HEK293 (cell line): ENCODE data around the gene RNF126.

Experiments
- GLI4 ChIP-seq: fragments of 450-650 bp; formaldehyde crosslinking; IDR thresholded peaks from 2 replicates; pipeline ENCODE4 v1.5.1; 2016; ENCODE audit warnings: missing biosample characterization, missing genetic modification characterization
- KLF8 ChIP-seq: fragments of 450-650 bp; formaldehyde crosslinking; IDR thresholded peaks from 2 replicates; pipeline ENCODE4 v1.5.1; 2016; ENCODE audit warnings: missing biosample characterization, missing genetic modification characterization
- KLF9 ChIP-seq: fragments of 450-650 bp; formaldehyde crosslinking; IDR thresholded peaks from 2 replicates; pipeline ENCODE4 v1.5.1; 2016; ENCODE audit warnings: missing biosample characterization, missing genetic modification characterization, low read depth
- REPIN1 ChIP-seq: fragments of 450-650 bp; formaldehyde crosslinking; IDR thresholded peaks from 2 replicates; pipeline ENCODE4 v1.5.1; 2017; ENCODE audit warnings: missing biosample characterization, missing genetic modification characterization, low read depth
- WT1 ChIP-seq: fragments of 450-650 bp; formaldehyde crosslinking; IDR thresholded peaks from 2 replicates; pipeline ENCODE4 v1.5.1; 2016; ENCODE audit warnings: missing biosample characterization, missing genetic modification characterization
- ZBTB21 ChIP-seq: fragments of 450-650 bp; formaldehyde crosslinking; IDR thresholded peaks from 2 replicates; pipeline ENCODE4 v1.5.1; 2017; ENCODE audit warnings: missing biosample characterization, missing genetic modification characterization
- ZBTB48 ChIP-seq: fragments of 450-650 bp; formaldehyde crosslinking; IDR thresholded peaks from 2 replicates; pipeline ENCODE4 v1.5.1; 2016; ENCODE audit warnings: missing biosample characterization, missing genetic modification characterization
- ZBTB7A ChIP-seq: fragments of 450-650 bp; formaldehyde crosslinking; IDR thresholded peaks from 2 replicates; pipeline ENCODE4 v1.5.1; 2016; ENCODE audit warnings: low read depth, missing biosample characterization, missing genetic modification characterization
- ZFHX2 ChIP-seq: fragments of 450-650 bp; formaldehyde crosslinking; conservative IDR thresholded peaks from 2 replicates; pipeline ENCODE4 v1.5.1; 2016; ENCODE audit warnings: missing biosample characterization, missing genetic modification characterization
- ZIC2 ChIP-seq: fragments of 450-650 bp; formaldehyde crosslinking; IDR thresholded peaks from 2 replicates; pipeline ENCODE4 v1.5.1; 2016; ENCODE audit warnings: missing biosample characterization, missing genetic modification characterization
- ZNF2 ChIP-seq: fragments of 450-650 bp; formaldehyde crosslinking; IDR thresholded peaks from 2 replicates; pipeline ENCODE4 v1.5.1; 2016; ENCODE audit warnings: missing biosample characterization, missing genetic modification characterization
- ZNF239 ChIP-seq: fragments of 450-650 bp; formaldehyde crosslinking; IDR thresholded peaks from 2 replicates; pipeline ENCODE4 v1.5.1; 2016; ENCODE audit warnings: missing biosample characterization, missing genetic modification characterization
- ZNF266 ChIP-seq: fragments of 450-650 bp; formaldehyde crosslinking; IDR thresholded peaks from 2 replicates; pipeline ENCODE4 v1.5.1; 2016; ENCODE audit warnings: missing biosample characterization, missing genetic modification characterization, low read depth
- ZNF324 ChIP-seq: fragments of 450-650 bp; formaldehyde crosslinking; IDR thresholded peaks from 2 replicates; pipeline ENCODE4 v1.5.1; 2016; ENCODE audit warnings: missing biosample characterization, missing genetic modification characterization
- ZNF366 ChIP-seq: fragments of 450-650 bp; formaldehyde crosslinking; conservative IDR thresholded peaks from 2 replicates; pipeline ENCODE4 v1.5.1; 2016; ENCODE audit warnings: missing biosample characterization, missing genetic modification characterization
- ZNF37A ChIP-seq: fragments of 450-650 bp; IDR thresholded peaks from 2 replicates; pipeline ENCODE4 v1.5.1; 2018; ENCODE audit warnings: missing biosample characterization, missing genetic modification characterization
- ZNF596 ChIP-seq: fragments of 450-650 bp; IDR thresholded peaks from 2 replicates; pipeline ENCODE4 v1.5.0; 2018; ENCODE audit warnings: missing biosample characterization, mild to moderate bottlenecking, missing genetic modification characterization, moderate library complexity
- ZNF677 ChIP-seq: fragments of 450-650 bp; IDR thresholded peaks from 2 replicates; pipeline ENCODE4 v1.5.0; 2018; ENCODE audit warnings: missing biosample characterization, mild to moderate bottlenecking, missing genetic modification characterization, moderate library complexity
- ZNF692 ChIP-seq: fragments of 450-650 bp; formaldehyde crosslinking; IDR thresholded peaks from 2 replicates; pipeline ENCODE4 v1.5.1; 2016; ENCODE audit warnings: missing biosample characterization, missing genetic modification characterization
- ZNF701 ChIP-seq: fragments of 450-650 bp; formaldehyde crosslinking; IDR thresholded peaks from 2 replicates; pipeline ENCODE4 v1.5.1; 2016; ENCODE audit warnings: missing biosample characterization, missing genetic modification characterization
- TF ChIP-seq, protein P1 (sequence below): fragments of 450-650 bp; formaldehyde crosslinking; IDR thresholded peaks from 2 replicates; pipeline ENCODE4 v1.5.0; 2017; ENCODE audit warnings: missing biosample characterization, missing genetic modification characterization, borderline replicate concordance
- TF ChIP-seq, protein P2 (sequence below): fragments of 450-650 bp; formaldehyde crosslinking; IDR thresholded peaks from 2 replicates; pipeline ENCODE4 v1.5.1; 2017; ENCODE audit warnings: missing biosample characterization, missing genetic modification characterization
- TF ChIP-seq, protein P3 (sequence below): fragments of 450-650 bp; formaldehyde crosslinking; IDR thresholded peaks from 2 replicates; pipeline ENCODE4 v1.5.1; 2016; ENCODE audit warnings: missing biosample characterization, missing genetic modification characterization
- TF ChIP-seq, protein P4 (sequence below): sonication (generic); formaldehyde crosslinking; IDR thresholded peaks from 2 replicates; pipeline ENCODE4 v1.8.1; 2022; ENCODE audit warnings: mild to moderate bottlenecking, moderate library complexity, missing genetic modification reagents

Gene RNF126

GRCh38 chr19:632579-633067 is 30.4 kb downstream of the RNF126 start (continued):
- no peak for TF ChIP-seq REPIN1 (tag by site-specific recombination)
- no peak for TF ChIP-seq GLI4
- TF ChIP-seq ZBTB48 (tag by site-specific recombination): no peak
- no peak for TF ChIP-seq ZNF266 (tag by site-specific recombination)
- TF ChIP-seq ZNF2 (tag by site-specific recombination): no peak
- TF ChIP-seq ZNF366 (tag by site-specific recombination): no peak
- TF ChIP-seq, protein P1, sequence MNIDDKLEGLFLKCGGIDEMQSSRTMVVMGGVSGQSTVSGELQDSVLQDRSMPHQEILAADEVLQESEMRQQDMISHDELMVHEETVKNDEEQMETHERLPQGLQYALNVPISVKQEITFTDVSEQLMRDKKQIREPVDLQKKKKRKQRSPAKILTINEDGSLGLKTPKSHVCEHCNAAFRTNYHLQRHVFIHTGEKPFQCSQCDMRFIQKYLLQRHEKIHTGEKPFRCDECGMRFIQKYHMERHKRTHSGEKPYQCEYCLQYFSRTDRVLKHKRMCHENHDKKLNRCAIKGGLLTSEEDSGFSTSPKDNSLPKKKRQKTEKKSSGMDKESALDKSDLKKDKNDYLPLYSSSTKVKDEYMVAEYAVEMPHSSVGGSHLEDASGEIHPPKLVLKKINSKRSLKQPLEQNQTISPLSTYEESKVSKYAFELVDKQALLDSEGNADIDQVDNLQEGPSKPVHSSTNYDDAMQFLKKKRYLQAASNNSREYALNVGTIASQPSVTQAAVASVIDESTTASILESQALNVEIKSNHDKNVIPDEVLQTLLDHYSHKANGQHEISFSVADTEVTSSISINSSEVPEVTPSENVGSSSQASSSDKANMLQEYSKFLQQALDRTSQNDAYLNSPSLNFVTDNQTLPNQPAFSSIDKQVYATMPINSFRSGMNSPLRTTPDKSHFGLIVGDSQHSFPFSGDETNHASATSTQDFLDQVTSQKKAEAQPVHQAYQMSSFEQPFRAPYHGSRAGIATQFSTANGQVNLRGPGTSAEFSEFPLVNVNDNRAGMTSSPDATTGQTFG: no peak
- TF ChIP-seq ZBTB7A (tag by site-specific recombination): no peak
- TF ChIP-seq ZNF239 (tag by site-specific recombination): no peak
- TF ChIP-seq ZNF701 (tag by site-specific recombination): no peak
- TF ChIP-seq ZNF692 (tag by site-specific recombination): 0 out of 2 replicates have a peak, but pooled peaks have one; percentile 10
- TF ChIP-seq ZNF37A (tag by site-specific recombination): no peak
- TF ChIP-seq, protein P2, sequence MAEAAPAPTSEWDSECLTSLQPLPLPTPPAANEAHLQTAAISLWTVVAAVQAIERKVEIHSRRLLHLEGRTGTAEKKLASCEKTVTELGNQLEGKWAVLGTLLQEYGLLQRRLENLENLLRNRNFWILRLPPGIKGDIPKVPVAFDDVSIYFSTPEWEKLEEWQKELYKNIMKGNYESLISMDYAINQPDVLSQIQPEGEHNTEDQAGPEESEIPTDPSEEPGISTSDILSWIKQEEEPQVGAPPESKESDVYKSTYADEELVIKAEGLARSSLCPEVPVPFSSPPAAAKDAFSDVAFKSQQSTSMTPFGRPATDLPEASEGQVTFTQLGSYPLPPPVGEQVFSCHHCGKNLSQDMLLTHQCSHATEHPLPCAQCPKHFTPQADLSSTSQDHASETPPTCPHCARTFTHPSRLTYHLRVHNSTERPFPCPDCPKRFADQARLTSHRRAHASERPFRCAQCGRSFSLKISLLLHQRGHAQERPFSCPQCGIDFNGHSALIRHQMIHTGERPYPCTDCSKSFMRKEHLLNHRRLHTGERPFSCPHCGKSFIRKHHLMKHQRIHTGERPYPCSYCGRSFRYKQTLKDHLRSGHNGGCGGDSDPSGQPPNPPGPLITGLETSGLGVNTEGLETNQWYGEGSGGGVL (tag by site-specific recombination): no peak
- no peak for TF ChIP-seq ZBTB21 (tag by site-specific recombination)
- peak; percentile 62 for TF ChIP-seq ZFHX2 (tag by site-specific recombination)
- no peak for TF ChIP-seq WT1
- TF ChIP-seq ZNF596 (tag by site-specific recombination): no peak
- TF ChIP-seq, protein P3, sequence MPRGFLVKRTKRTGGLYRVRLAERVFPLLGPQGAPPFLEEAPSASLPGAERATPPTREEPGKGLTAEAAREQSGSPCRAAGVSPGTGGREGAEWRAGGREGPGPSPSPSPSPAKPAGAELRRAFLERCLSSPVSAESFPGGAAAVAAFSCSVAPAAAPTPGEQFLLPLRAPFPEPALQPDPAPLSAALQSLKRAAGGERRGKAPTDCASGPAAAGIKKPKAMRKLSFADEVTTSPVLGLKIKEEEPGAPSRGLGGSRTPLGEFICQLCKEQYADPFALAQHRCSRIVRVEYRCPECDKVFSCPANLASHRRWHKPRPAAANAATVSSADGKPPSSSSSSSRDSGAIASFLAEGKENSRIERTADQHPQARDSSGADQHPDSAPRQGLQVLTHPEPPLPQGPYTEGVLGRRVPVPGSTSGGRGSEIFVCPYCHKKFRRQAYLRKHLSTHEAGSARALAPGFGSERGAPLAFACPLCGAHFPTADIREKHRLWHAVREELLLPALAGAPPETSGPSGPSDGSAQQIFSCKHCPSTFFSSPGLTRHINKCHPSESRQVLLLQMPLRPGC: no peak
- TF ChIP-seq ZIC2 (tag by site-specific recombination): peak; percentile 93
- TF ChIP-seq ZNF677 (tag by site-specific recombination): no peak
- TF ChIP-seq KLF8 (tag by site-specific recombination): no peak
- TF ChIP-seq KLF9: peak; percentile 52; the same call in 1 of the 2 replicates
- TF ChIP-seq ZNF324 (tag by site-specific recombination): no peak
- TF ChIP-seq, protein P4, sequence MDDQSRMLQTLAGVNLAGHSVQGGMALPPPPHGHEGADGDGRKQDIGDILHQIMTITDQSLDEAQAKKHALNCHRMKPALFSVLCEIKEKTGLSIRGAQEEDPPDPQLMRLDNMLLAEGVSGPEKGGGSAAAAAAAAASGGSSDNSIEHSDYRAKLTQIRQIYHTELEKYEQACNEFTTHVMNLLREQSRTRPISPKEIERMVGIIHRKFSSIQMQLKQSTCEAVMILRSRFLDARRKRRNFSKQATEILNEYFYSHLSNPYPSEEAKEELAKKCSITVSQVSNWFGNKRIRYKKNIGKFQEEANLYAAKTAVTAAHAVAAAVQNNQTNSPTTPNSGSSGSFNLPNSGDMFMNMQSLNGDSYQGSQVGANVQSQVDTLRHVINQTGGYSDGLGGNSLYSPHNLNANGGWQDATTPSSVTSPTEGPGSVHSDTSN (CRISPR knock-in tag): no peak
